K562 (cell line): Measurements from ENCODE around the gene CASP5. TPM values are rescaled to one million over a fixed set of nuclear protein-coding genes. Genes with fewer than 3 reads are reported as not detected.

Experiments used
- ATAC-seq: fragments of 200-7000 bp; cut with Tn5 transposase; 3 replicates; pipeline ENCODE4 v1.9.1; 2020; ENCODE audit warnings: moderate library complexity
- BruUV-seq: library from RNA; stranded (reverse); fragments of 400-500 nt; replicated peaks from 2 replicates; lab custom pipeline; 2021; lab: Mats Ljungman, UMichigan
- CTCF ChIA-PET: fragments of 300-600 bp; formaldehyde crosslinking; extraction: SDS; loops from one replicate; lab custom pipeline; 2021; ENCODE audit warnings: low intra/inter-chr PET ratio; lab: Yijun Ruan, JAX
- POLR2A ChIA-PET: fragments of 300-600, 350-650 bp; sonication (Branson Sonifier 250); formaldehyde crosslinking; extraction: SDS; loops from one replicate; lab custom pipeline; 2021; ENCODE audit warnings: antibody characterized with exemption, inconsistent platforms; lab: Yijun Ruan, JAX
- DNase-seq, 4 experiments: peaks; one replicate each; pipeline versions ENCODE4 v3.0.0 to v3.0.0-alpha.2; 2011 to 2018; ENCODE audit warnings: low spot score in 3 of 4, mixed read lengths in 3 of 4; ENCODE audit errors: extremely low read depth in 1 of 4
- FAIRE-seq: peaks from 2 replicates; lab custom pipeline; 2011; peaks lifted over from hg19 to GRCh38; lab: Jason Lieb, UNC
- H2AFZ ChIP-seq: 2 replicates; pipeline ENCODE4 v1.6.0; 2011; ENCODE audit warnings: low read depth, low read length, control low read depth, inconsistent platforms
- H3K27ac ChIP-seq: fragments of 200-600 bp; 3 replicates; pipeline ENCODE4 v1.8.0; 2011; ENCODE audit warnings: low read depth, mild to moderate bottlenecking, control low read depth, inconsistent platforms, low read length, moderate library complexity, mixed read lengths; ENCODE audit errors: extremely low read depth
- H3K27me3 ChIP-seq, 2 experiments: fragments of 300-600 bp in 1 of 2; 2 replicates in 1 of 2; 3 replicates in 1 of 2; pipeline versions ENCODE4 v1.6.0 to v1.8.0; 2011; ENCODE audit warnings: inconsistent platforms in 2 of 2, low read length in 2 of 2, mild to moderate bottlenecking in 1 of 2, mixed read lengths in 1 of 2, moderate library complexity in 1 of 2; ENCODE audit not compliant: control insufficient read depth in 2 of 2, insufficient read depth in 2 of 2
- H3K36me3 ChIP-seq: fragments of 300-600 bp; 3 replicates; pipeline ENCODE4 v1.8.0; 2011; ENCODE audit warnings: mild to moderate bottlenecking, low read length, inconsistent platforms; ENCODE audit not compliant: control insufficient read depth, insufficient read depth
- H3K4me1 ChIP-seq, 2 experiments: fragments of 200-600 bp in 1 of 2; replicated peaks in 1 of 2; 2 replicates in 1 of 2; 3 replicates in 1 of 2; pipeline versions ENCODE4 v1.5.1 to v1.8.0; 2011; ENCODE audit warnings: inconsistent platforms in 2 of 2, low read length in 2 of 2, mild to moderate bottlenecking in 1 of 2, mixed read lengths in 1 of 2, moderate library complexity in 1 of 2; ENCODE audit not compliant: control insufficient read depth in 2 of 2, insufficient read depth in 2 of 2
- H3K4me2 ChIP-seq: 2 replicates; pipeline ENCODE4 v1.6.1; 2011; ENCODE audit warnings: low read length, control low read depth, inconsistent platforms, mixed read lengths; ENCODE audit not compliant: insufficient read depth
- H3K4me3 ChIP-seq: fragments of 200-600 bp; sonication (generic), shearing (Covaris generic); 2 replicates; pipeline ENCODE4 v1.5.1; 2016; ENCODE audit warnings: control low read depth, inconsistent platforms
- H3K79me2 ChIP-seq: fragments of 200-600 bp; 3 replicates; pipeline ENCODE4 v1.8.0; 2011; ENCODE audit warnings: low read length, inconsistent platforms; ENCODE audit not compliant: control insufficient read depth, insufficient read depth
- H3K9ac ChIP-seq, 2 experiments: 2 replicates each; pipeline versions ENCODE4 v1.6.0 to v1.6.1; 2011; ENCODE audit warnings: low read depth in 2 of 2, low read length in 2 of 2, control low read depth in 1 of 2, inconsistent platforms in 1 of 2, mild to moderate bottlenecking in 1 of 2, mixed read lengths in 1 of 2; ENCODE audit not compliant: insufficient read depth in 1 of 2
- H3K9me1 ChIP-seq: one replicate; pipeline ENCODE4 v1.6.0; 2011; ENCODE audit warnings: inconsistent platforms, mild to moderate bottlenecking, low read length, moderate library complexity; ENCODE audit not compliant: control insufficient read depth, insufficient read depth
- H3K9me3 ChIP-seq: replicated peaks from 2 replicates; pipeline ENCODE4 v1.5.1; 2011; ENCODE audit warnings: low read depth, low read length, inconsistent platforms; ENCODE audit not compliant: control insufficient read depth, insufficient read depth
- H4K20me1 ChIP-seq: replicated peaks from 2 replicates; pipeline ENCODE4 v1.6.1; 2011; ENCODE audit warnings: low read length, inconsistent platforms, mixed read lengths; ENCODE audit not compliant: control insufficient read depth, insufficient read depth
- HMG20A ChIP-seq: fragments of 450-650 bp; formaldehyde crosslinking; conservative IDR thresholded peaks from 2 replicates; pipeline ENCODE4 v1.4.0; 2020; ENCODE audit warnings: mild to moderate bottlenecking, mixed read lengths
- MTA3 ChIP-seq: fragments of 450-650 bp; formaldehyde crosslinking; IDR thresholded peaks from 2 replicates; pipeline ENCODE4 v1.6.1; 2017; ENCODE audit warnings: mild to moderate bottlenecking, borderline replicate concordance
- NFE2 ChIP-seq: IDR thresholded peaks from 2 replicates; pipeline ENCODE4 v1.6.1; 2014; ENCODE audit warnings: antibody characterized with exemption, low read depth
- NR3C1 ChIP-seq: sonication (generic); formaldehyde crosslinking; IDR thresholded peaks from 2 replicates; pipeline ENCODE4 v1.8.1; 2022; ENCODE audit warnings: missing genetic modification reagents
- RNF219 ChIP-seq: fragments of 250-450 bp; sonication (Bioruptor Pico); IDR thresholded peaks from 2 replicates; pipeline ENCODE4 v1.5.0; 2022; ENCODE audit warnings: mild to moderate bottlenecking
- TCF7 ChIP-seq: sonication (generic); IDR thresholded peaks from 2 replicates; pipeline ENCODE4 v1.6.1; 2016; ENCODE audit warnings: antibody characterized with exemption, borderline replicate concordance
- THRB ChIP-seq: fragments of 450-650 bp; formaldehyde crosslinking; conservative IDR thresholded peaks from 2 replicates; pipeline ENCODE4 v1.4.0; 2022; ENCODE audit warnings: mild to moderate bottlenecking, missing genetic modification characterization
- TOE1 ChIP-seq, 2 experiments: fragments of 450-650 bp in 1 of 2; sonication (generic) in 1 of 2; formaldehyde crosslinking in 1 of 2; IDR thresholded peaks; 2 replicates each; pipeline versions ENCODE4 v1.7.1 to v1.8.0; 2016 to 2022; ENCODE audit warnings: borderline replicate concordance in 2 of 2, mild to moderate bottlenecking in 2 of 2, antibody characterized with exemption in 1 of 2, inconsistent platforms in 1 of 2, low read depth in 1 of 2, missing genetic modification reagents in 1 of 2, moderate library complexity in 1 of 2
- ZBTB26 ChIP-seq: fragments of 450-650 bp; formaldehyde crosslinking; IDR thresholded peaks from 2 replicates; pipeline ENCODE4 v1.4.0; 2022; ENCODE audit warnings: missing genetic modification characterization
- ZFX ChIP-seq: sonication (generic); formaldehyde crosslinking; IDR thresholded peaks from 2 replicates; pipeline ENCODE4 v1.8.0; 2022; ENCODE audit warnings: mild to moderate bottlenecking, missing genetic modification reagents, moderate library complexity
- ZNF277 ChIP-seq: fragments of 250-450 bp; sonication (Bioruptor Pico); IDR thresholded peaks from 2 replicates; pipeline ENCODE4 v1.8.0; 2022; ENCODE audit warnings: inconsistent platforms, mild to moderate bottlenecking, moderate library complexity, borderline replicate concordance
- WGBS: fragments of 100-300 bp; shearing (Covaris generic); methylation state at CpG from one replicate; pipeline ENCODE4 v1.1.6; 2016; ENCODE audit warnings: low coverage, mixed read lengths; ENCODE audit not compliant: insufficient coverage; ENCODE audit errors: missing lambda C conversion rate; 5-methylcytosine and 5-hydroxymethylcytosine counted together
- in situ Hi-C: fragments of 300-500 bp; cut with MboI; formaldehyde crosslinking; loops from 4 replicates; pipeline ENCODE4 v1.15.0; 2018; ENCODE audit warnings: inconsistent platforms, mixed read lengths
- intact Hi-C: fragments of 100-400 bp; cut with micrococcal nuclease; formaldehyde crosslinking; loops from 2 replicates; pipeline ENCODE4 v1.14.2; 2022
- polyA plus RNA-seq, 8 experiments: library from polyadenylated mRNA; depleted of rRNA in 4 of 8; stranded (reverse) in 5 of 8; unstranded in 3 of 8; fragments of >200 nt; fragmentation: Nextera tagmentation in 2 of 8; fragmentation: Illumina TruSeq in 1 of 8; extraction: Ambion mirVana in 2 of 8; extraction: Trizol in 1 of 8; gene quantifications; 2 replicates each; pipeline versions ENCODE4 v1.2.1 to v1.2.3, GENCODE V29; 2011 to 2014; ENCODE audit warnings: inconsistent platforms in 1 of 8, missing spikeins in 1 of 8
- total RNA-seq, 7 experiments: library from RNA; depleted of rRNA in 6 of 7; stranded (reverse); fragments of >200 nt in 6 of 7; fragmentation: Illumina TruSeq in 2 of 7; extraction: Trizol in 2 of 7; gene quantifications; 2 replicates each; pipeline versions ENCODE4 v1.2.1 to v1.2.3, GENCODE V29; 2011 to 2021; ENCODE audit warnings: low replicate concordance in 1 of 7

The CASP5 gene
- total and polyA plus RNA-seq, 9 of the 15 experiments (the other 6 are each of a cell fraction or from before 2014, with no cell fraction given), result not detected

GRCh38 chr11:104984808-104985207 is 38.2 kb downstream of the CASP5 start:
- H3K9me3 ChIP-seq, result no peaks in the 10 kb centered on the region
- no peaks in the 10 kb centered on the region for H3K4me1 ChIP-seq
- H3K36me3 ChIP-seq, result no peaks in the 10 kb centered on the region
- no peak overlapping the region for H3K4me3 ChIP-seq
- H2AFZ ChIP-seq, result no peak overlapping the region
- no peak overlapping the region for H3K9ac ChIP-seq
- CTCF ChIA-PET, result no interaction called here
- DNase-seq (no peak), ATAC-seq (no peak), FAIRE-seq (no peak)
- H4K20me1 ChIP-seq, result no peaks in the 10 kb centered on the region
- POLR2A ChIA-PET, result no interaction called here
- in situ Hi-C loops (no loop called here), intact Hi-C loops (no loop called here)
- no peak overlapping the region for H3K4me2 ChIP-seq
- TF ChIP-seq NFE2 (no peak), TOE1 (IDR thresholded peaks at IDR 0.05; ENCODE audit: borderline replicate concordance) (no peak), TOE1 (CRISPR knock-in tag; IDR thresholded peaks at IDR 0.05; ENCODE audit: borderline replicate concordance, low read depth) (no peak), HMG20A (CRISPR knock-in tag) (no peak), THRB (CRISPR knock-in tag) (no peak), ZNF277 (CRISPR knock-in tag) (no peak), TCF7 (no peak), RNF219 (CRISPR knock-in tag) (no peak), ZBTB26 (CRISPR knock-in tag) (no peak), NR3C1 (no peak), MTA3 (no peak), ZFX (CRISPR knock-in tag) (no peak)
- H3K27me3 ChIP-seq, result no peaks in the 10 kb centered on the region
- H3K27ac ChIP-seq, result no peak overlapping the region
- no peaks in the 10 kb centered on the region for H3K79me2 ChIP-seq
- BruUV-seq, result no TSS peak
- no peaks in the 10 kb centered on the region for H3K9me1 ChIP-seq
- WGBS, result 4% methylated on average over 3 of the region's 3 CpGs
